ENCODE measurements around the gene DCAF10. TPM values are rescaled to one million over a fixed set of nuclear protein-coding genes. Genes with fewer than 3 reads are reported as not detected.
"Not testable (repeated sequence)": the region's sequence is repeated elsewhere in the genome, so short reads cannot be mapped to it uniquely, and the experiment has no call there.

The DCAF10 gene
- total RNA-seq, 1 experiment from 2014 or later, result 11.6 TPM

GRCh38 chr9:37902796-37903646 is 102.4 kb downstream of the DCAF10 start:
- in situ Hi-C loops (cut with HindIII; ENCODE audit: low pct_unique_long_range_greater_than_20kb, low sequenced_read_pairs), result loop anchor here (25.0 kb wide), 1 partner anchor 434 kb away; no protein-coding TSS in a partner anchor
- no peak for DNase-seq (ENCODE audit: low read depth)

GRCh38 chr9:37903647-37904444 is 103.2 kb downstream of the DCAF10 start, which contains the start of gene SLC25A51:
Gene SLC25A51 (minus strand): TSS chr9:37904127. CDS start chr9:37888550, 15,577 bp downstream.
- DNase-seq (ENCODE audit: low read depth), result peak; percentile 90
- in situ Hi-C loops (cut with HindIII; ENCODE audit: low pct_unique_long_range_greater_than_20kb, low sequenced_read_pairs), result loop anchor here (25.0 kb wide), 1 partner anchor 433 kb away; no protein-coding TSS in a partner anchor

- in situ Hi-C loops (cut with HindIII; ENCODE audit: low pct_unique_long_range_greater_than_20kb, low sequenced_read_pairs), result loop anchor here (25.0 kb wide), 1 partner anchor 433 kb away; no protein-coding TSS in a partner anchor
- no peak for DNase-seq (ENCODE audit: low read depth)
These were observed 104.0 kb downstream of the DCAF10 start for GRCh38 chr9:37904445-37905130.

- DNase-seq (ENCODE audit: low read depth), result no peak
- in situ Hi-C loops (cut with HindIII; ENCODE audit: low pct_unique_long_range_greater_than_20kb, low sequenced_read_pairs), result loop anchor here (25.0 kb wide), 1 partner anchor 432 kb away; no protein-coding TSS in a partner anchor
These were observed 104.5 kb downstream of the DCAF10 start for GRCh38 chr9:37905131-37905505.

GRCh38 chr9:37905776-37906175 is 105.2 kb downstream of the DCAF10 start:
- in situ Hi-C loops (cut with HindIII; ENCODE audit: low pct_unique_long_range_greater_than_20kb, low sequenced_read_pairs), result loop anchor here (25.0 kb wide), 1 partner anchor 432 kb away; no protein-coding TSS in a partner anchor

GRCh38 chr9:37906312-37907239 is 106.0 kb downstream of the DCAF10 start:
- in situ Hi-C loops (cut with HindIII; ENCODE audit: low pct_unique_long_range_greater_than_20kb, low sequenced_read_pairs), result loop anchor here (25.0 kb wide), 1 partner anchor 431 kb away; no protein-coding TSS in a partner anchor

More at GRCh38 chr9:37905776-37906175, 105.2 kb downstream of the DCAF10 start:
- DNase-seq (ENCODE audit: low read depth), result no peak

GRCh38 chr9:37908283-37908682 is 107.7 kb downstream of the DCAF10 start:
- no peak for DNase-seq (ENCODE audit: low read depth)
- in situ Hi-C loops (cut with HindIII; ENCODE audit: low pct_unique_long_range_greater_than_20kb, low sequenced_read_pairs), result loop anchor here (25.0 kb wide), 1 partner anchor 429 kb away; no protein-coding TSS in a partner anchor

More at GRCh38 chr9:37906312-37907239, 106.0 kb downstream of the DCAF10 start:
- no peak for DNase-seq (ENCODE audit: low read depth)

GRCh38 chr9:37908698-37909186 is 108.1 kb downstream of the DCAF10 start:
- DNase-seq (ENCODE audit: low read depth), result no peak
- in situ Hi-C loops (cut with HindIII; ENCODE audit: low pct_unique_long_range_greater_than_20kb, low sequenced_read_pairs), result loop anchor here (25.0 kb wide), 1 partner anchor 429 kb away; no protein-coding TSS in a partner anchor

- DNase-seq (ENCODE audit: low read depth), result no peak
- in situ Hi-C loops (cut with HindIII; ENCODE audit: low pct_unique_long_range_greater_than_20kb, low sequenced_read_pairs), result loop anchor here (25.0 kb wide), 1 partner anchor 428 kb away; no protein-coding TSS in a partner anchor
These were observed 108.7 kb downstream of the DCAF10 start for GRCh38 chr9:37909326-37909725.

- in situ Hi-C loops (cut with HindIII; ENCODE audit: low pct_unique_long_range_greater_than_20kb, low sequenced_read_pairs), result loop anchor here (25.0 kb wide), 1 partner anchor 427 kb away; no protein-coding TSS in a partner anchor
- DNase-seq (ENCODE audit: low read depth), result not testable (repeated sequence)
These were observed 109.2 kb downstream of the DCAF10 start for GRCh38 chr9:37909836-37910235.

GRCh38 chr9:37910271-37910670 is 109.7 kb downstream of the DCAF10 start:
- in situ Hi-C loops (cut with HindIII; ENCODE audit: low pct_unique_long_range_greater_than_20kb, low sequenced_read_pairs), result loop anchor here (25.0 kb wide), 1 partner anchor 427 kb away; no protein-coding TSS in a partner anchor
- DNase-seq (ENCODE audit: low read depth), result no peak

- no peak for DNase-seq (ENCODE audit: low read depth)
- in situ Hi-C loops (cut with HindIII; ENCODE audit: low pct_unique_long_range_greater_than_20kb, low sequenced_read_pairs), result loop anchor here (25.0 kb wide), 1 partner anchor 426 kb away; no protein-coding TSS in a partner anchor
These were observed 110.7 kb downstream of the DCAF10 start for GRCh38 chr9:37911271-37911681.

GRCh38 chr9:37913480-37914153 is 113.0 kb downstream of the DCAF10 start:
- peak; percentile 72 for DNase-seq (ENCODE audit: low read depth)
- in situ Hi-C loops (cut with HindIII; ENCODE audit: low pct_unique_long_range_greater_than_20kb, low sequenced_read_pairs), result loop anchor here (25.0 kb wide), 1 partner anchor 424 kb away; no protein-coding TSS in a partner anchor

- in situ Hi-C loops (cut with HindIII; ENCODE audit: low pct_unique_long_range_greater_than_20kb, low sequenced_read_pairs), result loop anchor here (25.0 kb wide), 1 partner anchor 423 kb away; no protein-coding TSS in a partner anchor
- DNase-seq (ENCODE audit: low read depth), result no peak
These were observed 113.6 kb downstream of the DCAF10 start for GRCh38 chr9:37914154-37914551.

- in situ Hi-C loops (cut with HindIII; ENCODE audit: low pct_unique_long_range_greater_than_20kb, low sequenced_read_pairs), result loop anchor here (25.0 kb wide), 1 partner anchor 422 kb away; no protein-coding TSS in a partner anchor
- DNase-seq (ENCODE audit: low read depth), result no peak
These were observed 114.2 kb downstream of the DCAF10 start for GRCh38 chr9:37914701-37915358.

Data from Caki2 (cell line).